Measurements from ENCODE around the gene HSD17B2. TPM values are rescaled to one million over a fixed set of nuclear protein-coding genes. Genes with fewer than 3 reads are reported as not detected.

HSD17B2 gene
- total RNA-seq, 1 experiment from 2014 or later, result 0.55 TPM

DNA sequence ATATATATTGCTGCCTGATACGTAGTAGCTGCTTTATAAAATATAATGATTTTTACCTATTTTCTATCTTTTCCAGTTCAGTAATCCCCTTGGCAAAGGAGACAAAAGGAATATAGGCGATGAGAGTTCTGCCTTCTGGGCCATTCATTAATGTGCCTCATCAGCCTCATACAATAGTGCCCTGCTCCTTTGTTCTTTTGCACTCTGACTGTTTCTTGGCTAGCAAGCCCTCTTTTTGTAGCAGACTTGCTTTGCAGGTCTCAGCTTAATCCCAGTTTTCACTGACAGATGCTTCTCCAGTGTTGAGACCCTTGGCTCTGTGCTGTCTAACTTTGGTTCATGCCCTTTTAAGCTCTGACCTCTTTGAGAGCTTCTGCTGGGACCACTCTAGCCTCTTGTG is 10.4 kb downstream of the HSD17B2 start:
- Mint-ChIP-seq H3K36me3 (no peaks in the 10 kb centered on the region), H3K27ac (no peak overlapping the region), H3K9me3 (no peaks in the 10 kb centered on the region), H3K4me3 (no peak overlapping the region), H3K27me3 (ENCODE audit: low read depth) (no peaks in the 10 kb centered on the region), H3K4me1 (peaks cover 5% of the 10 kb centered on the region)
- ChIA-PET CTCF (interaction anchor here (1.0 kb wide), 1 partner anchor 185 kb away, joined by 3 read pairs; no protein-coding TSS in a partner anchor), POLR2A (no interaction called here)
- TF ChIP-seq FOXJ3 (CRISPR knock-in tag; IDR thresholded peaks at IDR 0.05; ENCODE audit: borderline replicate concordance) (no peak), ZSCAN18 (CRISPR knock-in tag; IDR thresholded peaks at IDR 0.05) (no peak), GABPB1 (CRISPR knock-in tag; IDR thresholded peaks at IDR 0.05) (no peak), ZNF532 (CRISPR knock-in tag; IDR thresholded peaks at IDR 0.05; ENCODE audit: borderline replicate concordance) (no peak), RELA (CRISPR knock-in tag; IDR thresholded peaks at IDR 0.05; ENCODE audit: borderline replicate concordance) (no peak), MAX (CRISPR knock-in tag; IDR thresholded peaks at IDR 0.05) (no peak)
- ATAC-seq (no peak), DNase-seq (ENCODE audit: low spot score) (no peak)

DNA sequence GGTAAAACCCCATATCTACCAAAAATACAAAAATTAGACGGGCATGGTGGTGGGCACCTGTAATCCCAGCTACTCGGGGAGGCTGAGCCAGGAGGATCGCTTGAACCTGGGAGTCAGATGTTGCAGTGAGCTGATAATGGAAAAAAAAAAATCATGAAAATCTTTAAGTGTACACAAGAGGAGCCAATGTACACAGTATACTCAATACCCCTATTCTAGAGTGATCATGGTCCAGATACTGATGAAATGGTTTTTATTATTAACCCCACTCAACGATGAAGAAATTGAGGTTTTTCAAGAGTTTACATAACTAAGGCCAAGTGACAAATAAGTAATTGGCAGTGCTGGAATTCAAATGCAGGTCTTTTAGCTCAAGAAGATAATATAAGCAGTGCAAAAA is 11.5 kb downstream of the HSD17B2 start:
- DNase-seq (ENCODE audit: low spot score), result no peak
- no peaks in the 10 kb centered on the region for H3K36me3 Mint-ChIP-seq
- H3K4me3 Mint-ChIP-seq, result no peak overlapping the region
- H3K9me3 Mint-ChIP-seq, result no peaks in the 10 kb centered on the region
- H3K27me3 Mint-ChIP-seq (ENCODE audit: low read depth), result no peaks in the 10 kb centered on the region
- H3K4me1 Mint-ChIP-seq, result peaks cover 2% of the 10 kb centered on the region
- ChIA-PET POLR2A (no interaction called here), CTCF (interaction anchor here (1.3 kb wide), 1 partner anchor 182 kb away, joined by 3 read pairs; no protein-coding TSS in a partner anchor)
- no peak overlapping the region for H3K27ac Mint-ChIP-seq
- no peak for ATAC-seq
- TF ChIP-seq NR3C1 (CRISPR knock-in tag; conservative IDR thresholded peaks at IDR 0.05; ENCODE audit: low read depth) (no peak), ZNF232 (CRISPR knock-in tag; IDR thresholded peaks at IDR 0.05) (no peak), CREB1 (CRISPR knock-in tag; IDR thresholded peaks at IDR 0.05) (no peak), ZNF263 (CRISPR knock-in tag; IDR thresholded peaks at IDR 0.05; ENCODE audit: low read depth) (no peak), FOXJ3 (CRISPR knock-in tag; IDR thresholded peaks at IDR 0.05; ENCODE audit: borderline replicate concordance) (no peak), MAX (CRISPR knock-in tag; IDR thresholded peaks at IDR 0.05) (no peak)
- TF ChIP-seq, protein P1, sequence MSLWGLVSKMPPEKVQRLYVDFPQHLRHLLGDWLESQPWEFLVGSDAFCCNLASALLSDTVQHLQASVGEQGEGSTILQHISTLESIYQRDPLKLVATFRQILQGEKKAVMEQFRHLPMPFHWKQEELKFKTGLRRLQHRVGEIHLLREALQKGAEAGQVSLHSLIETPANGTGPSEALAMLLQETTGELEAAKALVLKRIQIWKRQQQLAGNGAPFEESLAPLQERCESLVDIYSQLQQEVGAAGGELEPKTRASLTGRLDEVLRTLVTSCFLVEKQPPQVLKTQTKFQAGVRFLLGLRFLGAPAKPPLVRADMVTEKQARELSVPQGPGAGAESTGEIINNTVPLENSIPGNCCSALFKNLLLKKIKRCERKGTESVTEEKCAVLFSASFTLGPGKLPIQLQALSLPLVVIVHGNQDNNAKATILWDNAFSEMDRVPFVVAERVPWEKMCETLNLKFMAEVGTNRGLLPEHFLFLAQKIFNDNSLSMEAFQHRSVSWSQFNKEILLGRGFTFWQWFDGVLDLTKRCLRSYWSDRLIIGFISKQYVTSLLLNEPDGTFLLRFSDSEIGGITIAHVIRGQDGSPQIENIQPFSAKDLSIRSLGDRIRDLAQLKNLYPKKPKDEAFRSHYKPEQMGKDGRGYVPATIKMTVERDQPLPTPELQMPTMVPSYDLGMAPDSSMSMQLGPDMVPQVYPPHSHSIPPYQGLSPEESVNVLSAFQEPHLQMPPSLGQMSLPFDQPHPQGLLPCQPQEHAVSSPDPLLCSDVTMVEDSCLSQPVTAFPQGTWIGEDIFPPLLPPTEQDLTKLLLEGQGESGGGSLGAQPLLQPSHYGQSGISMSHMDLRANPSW (CRISPR knock-in tag; conservative IDR thresholded peaks at IDR 0.05; ENCODE audit: low read depth), result no peak

DNA sequence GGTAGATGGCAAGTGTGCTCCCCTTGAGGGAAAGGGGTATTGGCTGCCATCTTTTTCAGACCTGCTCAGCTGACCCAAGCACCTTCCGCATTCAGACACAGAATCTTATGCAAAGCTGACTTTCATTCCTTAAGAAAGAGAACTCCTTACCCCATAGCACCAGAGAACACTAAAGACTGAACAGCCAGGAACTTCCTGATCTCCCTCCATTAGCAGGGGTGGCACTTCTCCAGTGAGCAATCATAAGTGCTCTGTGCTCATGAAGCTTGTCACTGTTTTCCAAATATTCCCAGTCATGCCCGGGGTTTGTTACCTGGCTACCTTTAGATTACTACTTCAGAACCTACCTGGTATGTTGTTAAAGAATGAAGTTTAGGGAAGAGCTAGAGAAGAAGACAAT is 11.9 kb downstream of the HSD17B2 start:
- H3K4me1 Mint-ChIP-seq, result no peaks in the 10 kb centered on the region

More for the DNA sequence above, 11.9 kb downstream of the HSD17B2 start:
- Mint-ChIP-seq H3K27me3 (ENCODE audit: low read depth) (no peaks in the 10 kb centered on the region), H3K9me3 (no peaks in the 10 kb centered on the region), H3K4me3 (no peak overlapping the region), H3K36me3 (no peaks in the 10 kb centered on the region), H3K27ac (no peak overlapping the region)
- ChIA-PET CTCF (interaction anchor here (1.3 kb wide), 1 partner anchor 182 kb away, joined by 3 read pairs; no protein-coding TSS in a partner anchor), POLR2A (no interaction called here)
- no peak for TF ChIP-seq HMGA2 (CRISPR knock-in tag; IDR thresholded peaks at IDR 0.05)
- TF ChIP-seq, protein P2, sequence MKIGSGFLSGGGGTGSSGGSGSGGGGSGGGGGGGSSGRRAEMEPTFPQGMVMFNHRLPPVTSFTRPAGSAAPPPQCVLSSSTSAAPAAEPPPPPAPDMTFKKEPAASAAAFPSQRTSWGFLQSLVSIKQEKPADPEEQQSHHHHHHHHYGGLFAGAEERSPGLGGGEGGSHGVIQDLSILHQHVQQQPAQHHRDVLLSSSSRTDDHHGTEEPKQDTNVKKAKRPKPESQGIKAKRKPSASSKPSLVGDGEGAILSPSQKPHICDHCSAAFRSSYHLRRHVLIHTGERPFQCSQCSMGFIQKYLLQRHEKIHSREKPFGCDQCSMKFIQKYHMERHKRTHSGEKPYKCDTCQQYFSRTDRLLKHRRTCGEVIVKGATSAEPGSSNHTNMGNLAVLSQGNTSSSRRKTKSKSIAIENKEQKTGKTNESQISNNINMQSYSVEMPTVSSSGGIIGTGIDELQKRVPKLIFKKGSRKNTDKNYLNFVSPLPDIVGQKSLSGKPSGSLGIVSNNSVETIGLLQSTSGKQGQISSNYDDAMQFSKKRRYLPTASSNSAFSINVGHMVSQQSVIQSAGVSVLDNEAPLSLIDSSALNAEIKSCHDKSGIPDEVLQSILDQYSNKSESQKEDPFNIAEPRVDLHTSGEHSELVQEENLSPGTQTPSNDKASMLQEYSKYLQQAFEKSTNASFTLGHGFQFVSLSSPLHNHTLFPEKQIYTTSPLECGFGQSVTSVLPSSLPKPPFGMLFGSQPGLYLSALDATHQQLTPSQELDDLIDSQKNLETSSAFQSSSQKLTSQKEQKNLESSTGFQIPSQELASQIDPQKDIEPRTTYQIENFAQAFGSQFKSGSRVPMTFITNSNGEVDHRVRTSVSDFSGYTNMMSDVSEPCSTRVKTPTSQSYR (CRISPR knock-in tag; IDR thresholded peaks at IDR 0.05), result no peak
- DNase-seq (ENCODE audit: low spot score) (no peak), ATAC-seq (no peak)

Data from WTC11 (cell line).